ENCODE measurements around the gene LAYN. TPM values are rescaled to one million over a fixed set of nuclear protein-coding genes. Genes with fewer than 3 reads are reported as not detected.

LAYN gene
- total and polyA plus RNA-seq, 7 donors: 0.60 to 12.6 (median 8.0) TPM

DNA sequence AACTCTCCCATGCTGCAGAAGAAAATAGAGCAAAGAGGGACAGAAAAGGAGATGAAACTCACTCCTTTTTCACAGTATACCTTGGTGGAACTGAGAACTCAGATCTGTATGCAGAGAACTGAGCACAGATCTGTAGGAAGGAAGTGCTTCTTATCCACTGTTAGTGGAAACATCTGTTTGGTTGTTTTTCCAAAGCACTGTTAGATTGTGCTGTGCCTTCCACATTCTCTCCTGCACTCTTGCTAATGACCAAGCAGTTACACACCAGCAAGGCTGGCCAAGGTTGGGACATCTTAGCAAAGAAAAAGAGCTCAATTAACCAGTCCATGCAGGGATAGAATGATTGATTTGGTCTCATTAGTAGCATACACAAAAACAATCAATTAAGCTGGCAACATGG is 41.6 kb downstream of the LAYN start:
- TF ChIP-seq, protein P1, sequence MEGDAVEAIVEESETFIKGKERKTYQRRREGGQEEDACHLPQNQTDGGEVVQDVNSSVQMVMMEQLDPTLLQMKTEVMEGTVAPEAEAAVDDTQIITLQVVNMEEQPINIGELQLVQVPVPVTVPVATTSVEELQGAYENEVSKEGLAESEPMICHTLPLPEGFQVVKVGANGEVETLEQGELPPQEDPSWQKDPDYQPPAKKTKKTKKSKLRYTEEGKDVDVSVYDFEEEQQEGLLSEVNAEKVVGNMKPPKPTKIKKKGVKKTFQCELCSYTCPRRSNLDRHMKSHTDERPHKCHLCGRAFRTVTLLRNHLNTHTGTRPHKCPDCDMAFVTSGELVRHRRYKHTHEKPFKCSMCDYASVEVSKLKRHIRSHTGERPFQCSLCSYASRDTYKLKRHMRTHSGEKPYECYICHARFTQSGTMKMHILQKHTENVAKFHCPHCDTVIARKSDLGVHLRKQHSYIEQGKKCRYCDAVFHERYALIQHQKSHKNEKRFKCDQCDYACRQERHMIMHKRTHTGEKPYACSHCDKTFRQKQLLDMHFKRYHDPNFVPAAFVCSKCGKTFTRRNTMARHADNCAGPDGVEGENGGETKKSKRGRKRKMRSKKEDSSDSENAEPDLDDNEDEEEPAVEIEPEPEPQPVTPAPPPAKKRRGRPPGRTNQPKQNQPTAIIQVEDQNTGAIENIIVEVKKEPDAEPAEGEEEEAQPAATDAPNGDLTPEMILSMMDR (IDR thresholded peaks at IDR 0.05): no peak
- Histone ChIP-seq H3K36me3 (ENCODE audit: insufficient read depth in 1 of 2, low read depth in 1 of 2) (no peaks in the 10 kb centered on the region), H3K27me3 (ENCODE audit: insufficient read depth in 3 of 3, low read length in 2 of 3) (no peaks in the 10 kb centered on the region), H3K4me1 (no peaks in the 10 kb centered on the region), H3K9me3 (no peaks in the 10 kb centered on the region), H3K4me3 (no peak overlapping the region), H3K27ac (no peak overlapping the region)
- intact Hi-C loops (cut with DNase I): no loop called here
- ATAC-seq (no peak), DNase-seq (no peak)

DNA sequence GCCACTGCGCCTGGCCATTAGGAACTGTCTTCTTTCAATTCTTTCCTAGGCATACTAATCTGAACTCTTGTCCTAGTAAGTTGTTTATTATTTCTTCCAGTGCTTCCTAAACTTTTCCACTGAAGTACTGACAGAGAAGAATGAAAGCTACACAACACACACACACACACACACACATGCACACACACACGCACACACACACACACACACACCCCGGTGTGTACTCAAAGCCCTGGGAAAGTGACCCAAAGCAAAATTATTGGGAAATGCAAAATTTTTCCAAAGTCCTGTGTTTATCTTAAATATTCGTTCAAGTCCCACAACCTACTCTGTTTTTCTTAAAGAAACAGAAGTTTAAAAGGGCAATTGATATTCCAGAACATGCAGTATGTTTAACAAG is 42.4 kb downstream of the LAYN start:
- WGBS, 3 donors: 80 to 84% (median 83%) methylated on average over 4 of the region's 4 CpGs
- Histone ChIP-seq H3K4me1 (no peaks in the 10 kb centered on the region), H3K9me3 (no peaks in the 10 kb centered on the region), H3K4me3 (no peak overlapping the region), H3K27ac (no peak overlapping the region), H3K27me3 (ENCODE audit: insufficient read depth in 3 of 3, low read length in 2 of 3) (no peaks in the 10 kb centered on the region), H3K36me3 (ENCODE audit: insufficient read depth in 1 of 2, low read depth in 1 of 2) (no peaks in the 10 kb centered on the region)
- TF ChIP-seq, protein P1 (IDR thresholded peaks at IDR 0.05): no peak
- DNase-seq (no peak), ATAC-seq (no peak)
- intact Hi-C loops (cut with DNase I): no loop called here

DNA sequence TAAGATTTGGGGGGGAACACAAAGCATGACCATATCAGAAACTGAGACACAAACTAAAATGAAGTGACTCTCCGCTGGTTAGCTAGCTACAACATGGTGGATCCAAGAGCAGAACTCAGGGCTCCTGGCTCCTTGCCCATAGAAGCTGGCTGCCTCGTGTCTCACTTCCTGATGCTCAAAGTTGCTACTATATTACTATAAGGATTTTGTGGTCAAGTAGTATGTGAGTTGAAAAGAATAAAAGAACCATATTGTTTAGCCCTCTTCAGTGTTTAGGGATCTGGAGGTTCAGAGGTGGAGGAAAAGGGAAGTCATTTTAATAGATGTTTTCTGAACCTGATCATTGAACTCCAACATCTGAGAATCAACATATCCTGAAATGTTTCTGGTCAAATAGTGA is 44.9 kb downstream of the LAYN start:
- Histone ChIP-seq H3K27ac (no peak overlapping the region), H3K4me1 (no peaks in the 10 kb centered on the region), H3K9me3 (no peaks in the 10 kb centered on the region), H3K27me3 (ENCODE audit: insufficient read depth in 3 of 3, low read length in 2 of 3) (no peaks in the 10 kb centered on the region), H3K4me3 (no peak overlapping the region), H3K36me3 (ENCODE audit: insufficient read depth in 1 of 2, low read depth in 1 of 2) (no peaks in the 10 kb centered on the region)
- 43 to 64% (median 53%) methylated on average over 2 of the region's 2 CpGs for WGBS, 3 donors
- intact Hi-C loops (cut with DNase I): loop anchor here (5.0 kb wide), 2 partner anchors 192 to 257 kb away; no protein-coding TSS in a partner anchor
- no peak for DNase-seq
- ATAC-seq: no peak
- TF ChIP-seq, protein P1 (IDR thresholded peaks at IDR 0.05): no peak

DNA sequence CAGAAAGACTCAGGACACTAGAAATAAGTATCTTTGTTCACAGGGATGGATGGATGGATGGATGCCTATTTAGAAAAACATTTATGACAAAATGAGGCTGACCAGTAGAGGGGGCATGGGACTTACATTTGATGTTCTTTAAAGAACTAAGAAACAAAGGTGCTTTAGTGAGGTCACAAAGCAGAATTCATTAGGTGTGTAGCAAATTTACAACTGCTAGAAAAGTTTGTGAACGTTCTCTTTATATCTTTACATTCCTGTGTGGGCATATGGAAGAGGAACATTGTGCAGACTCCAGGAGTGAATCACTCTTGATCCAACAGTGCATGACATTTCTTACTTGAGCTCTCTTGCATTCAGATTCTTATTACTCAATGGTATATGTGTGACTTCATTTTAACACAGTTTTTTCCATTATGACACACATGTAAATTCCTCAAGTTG is 45.9 kb downstream of the LAYN start:
- TF ChIP-seq, protein P1 (IDR thresholded peaks at IDR 0.05): peak; percentile 55
- intact Hi-C loops (cut with DNase I): loop anchor here (5.0 kb wide), 2 partner anchors 191 to 256 kb away; no protein-coding TSS in a partner anchor
- DNase-seq (no peak), ATAC-seq (peak in 2 of 4 donors; percentile 68 to 71)
- no peaks in the 10 kb centered on the region for H3K9me3 ChIP-seq
- no peaks in the 10 kb centered on the region for H3K4me1 ChIP-seq
- WGBS, 3 donors: 15 to 26% (median 16%) methylated on average over 1 of the region's 1 CpG
- H3K4me3 ChIP-seq: no peak overlapping the region
- no peaks in the 10 kb centered on the region for H3K36me3 ChIP-seq (ENCODE audit: insufficient read depth in 1 of 2, low read depth in 1 of 2)
- H3K27me3 ChIP-seq (ENCODE audit: insufficient read depth in 3 of 3, low read length in 2 of 3): no peaks in the 10 kb centered on the region
- no peak overlapping the region for H3K27ac ChIP-seq

DNA sequence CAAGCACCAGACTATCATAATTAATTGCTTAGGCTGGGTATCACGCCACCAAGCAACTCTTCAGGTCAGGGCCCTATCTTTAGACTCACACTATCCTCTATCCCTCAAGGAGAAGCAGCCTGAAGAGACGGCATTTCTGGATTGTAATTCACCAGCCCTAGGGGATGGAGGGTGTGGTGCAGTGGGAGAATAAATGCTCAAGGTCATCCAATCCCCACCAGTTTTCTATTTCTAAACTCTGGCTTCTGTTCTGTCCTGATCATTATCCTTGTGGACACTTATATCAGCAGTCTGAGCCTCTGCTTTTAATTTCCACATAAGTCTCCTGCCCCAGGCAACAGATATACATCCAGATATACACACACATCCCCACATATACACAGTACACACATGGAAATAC is 48.6 kb downstream of the LAYN start:
- Histone ChIP-seq H3K27ac (no peak overlapping the region), H3K9me3 (no peaks in the 10 kb centered on the region), H3K36me3 (ENCODE audit: insufficient read depth in 1 of 2, low read depth in 1 of 2) (no peaks in the 10 kb centered on the region), H3K4me3 (no peak overlapping the region), H3K4me1 (no peaks in the 10 kb centered on the region), H3K27me3 (ENCODE audit: insufficient read depth in 3 of 3, low read length in 2 of 3) (no peaks in the 10 kb centered on the region)
- 66 to 76% (median 71%) methylated on average over 2 of the region's 2 CpGs for WGBS, 3 donors
- intact Hi-C loops (cut with DNase I): loop anchor here (5.0 kb wide), 2 partner anchors 188 to 253 kb away; no protein-coding TSS in a partner anchor
- peak in 1 of 4 donors; percentile 8 for ATAC-seq
- TF ChIP-seq, protein P1 (IDR thresholded peaks at IDR 0.05): no peak
- no peak for DNase-seq

All from psoas muscle (tissue), 8 donors.